ENCODE results near the gene RCHY1. TPM values are rescaled to one million over a fixed set of nuclear protein-coding genes. Genes with fewer than 3 reads are reported as not detected.

The RCHY1 gene
- total and polyA plus RNA-seq, 2 donors (not counting 3 experiments of a cell fraction or from before 2014, with no cell fraction given), result 21.1 to 30.9 TPM

DNA sequence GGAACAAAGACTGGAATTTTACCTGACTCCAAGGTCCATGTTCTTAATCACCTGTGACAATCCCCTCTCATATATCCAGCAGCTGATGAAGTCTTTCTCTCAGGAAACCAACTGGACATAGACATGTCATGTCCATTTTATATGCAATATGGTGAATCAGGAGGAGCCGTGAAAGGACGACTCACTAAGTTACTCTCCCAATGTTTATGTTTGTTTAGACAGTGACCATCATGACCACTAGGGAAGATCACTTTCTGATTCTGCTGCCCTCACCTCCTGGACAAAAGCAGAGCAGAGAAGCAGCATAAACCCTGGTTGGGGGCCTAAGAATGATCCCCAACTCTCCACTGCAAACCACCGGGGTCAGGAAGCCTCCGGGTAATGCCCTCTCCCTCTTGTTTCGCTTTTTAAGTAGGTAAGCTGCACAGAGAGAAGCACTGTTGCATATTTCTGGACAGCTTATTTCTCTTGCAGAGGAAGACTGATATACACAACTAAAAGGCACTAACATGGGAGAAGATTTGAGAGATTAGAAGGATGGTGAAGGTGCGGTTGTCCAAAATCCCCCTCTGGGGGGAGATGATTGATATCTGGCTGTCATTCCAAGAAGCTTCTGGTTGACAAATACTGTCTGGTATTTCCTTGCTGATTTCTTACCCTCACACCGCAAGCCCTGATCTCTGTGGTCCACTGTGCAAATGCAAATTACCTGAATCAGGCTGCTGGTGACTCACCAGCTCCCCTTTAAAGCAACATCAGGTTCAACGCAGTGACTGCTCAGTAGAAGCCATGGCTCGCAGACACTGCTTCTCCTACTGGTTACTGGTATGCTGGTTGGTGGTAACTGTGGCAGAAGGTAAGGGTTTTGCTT, 41.3 kb upstream of the RCHY1 start, which contains the start of gene ODAPH:
Gene ODAPH, plus strand, starts transcription at position 773 of the 871 bp plus-strand sequence. Its CDS starts 17 bp downstream, at position 790.
- H3K79me2 ChIP-seq (ENCODE audit: control insufficient read depth, insufficient read depth, low read length), result no peaks in the 10 kb centered on the region
- no peaks in the 10 kb centered on the region for H3K36me3 ChIP-seq (ENCODE audit: control insufficient read depth in 2 of 2, extremely low read depth in 1 of 2, insufficient read depth in 2 of 2, low read length in 2 of 2)
- peaks cover 2 to 20% of the 10 kb centered on the region in 2 experiments for H3K27me3 ChIP-seq (ENCODE audit: control insufficient read depth in 2 of 2, insufficient read depth in 2 of 2, low read length in 2 of 2)
- no peak within 1 kb of the TSS for H3K4me3 ChIP-seq (replicated peaks in 1 of 3; ENCODE audit: insufficient read depth in 1 of 3, low read depth in 1 of 3, low read length in 3 of 3)
- no peaks in the 10 kb centered on the region for H3K9me1 ChIP-seq (replicated peaks; ENCODE audit: control insufficient read depth, extremely low read depth, insufficient read depth, low read length)
- no peaks in the 10 kb centered on the region for H4K20me1 ChIP-seq (replicated peaks; ENCODE audit: control insufficient read depth, extremely low read depth, insufficient read depth, low read length)
- no peaks in the 10 kb centered on the region for H3K9me3 ChIP-seq (replicated peaks; ENCODE audit: control insufficient read depth, insufficient read depth, low read length)
- no peak within 1 kb of the TSS for H2AFZ ChIP-seq (ENCODE audit: low read depth, low read length)
- no peak within 1 kb of the TSS for H3K9ac ChIP-seq (replicated peaks; ENCODE audit: extremely low read depth, insufficient read depth, low read length)
- no peaks in the 10 kb centered on the region for H3K4me1 ChIP-seq (ENCODE audit: control insufficient read depth, extremely low read depth, insufficient read depth, low read length)
- intact Hi-C loops (cut with micrococcal nuclease) (no loop called here), dilution Hi-C loops (cut with MboI; ENCODE audit: extremely low pct_ligation_motif_present, low sequenced_read_pairs) (no loop called here)
- ChIA-PET CTCF (interaction anchor here (0.9 to 2.3 kb wide), 2 partner anchors 293 to 339 kb away, joined by 3 to 8 read pairs; no protein-coding TSS in a partner anchor), POLR2A (no interaction called here)
- TF ChIP-seq EZH2 (IDR thresholded peaks at IDR 0.05; ENCODE audit: borderline replicate concordance, low read depth, low read length, severe bottlenecking) (no peak), POLR2A (IDR thresholded peaks at IDR 0.05; ENCODE audit: low read depth, low read length) (no peak), MYC (IDR thresholded peaks at IDR 0.05; ENCODE audit: low read depth, low read length) (no peak), FOS (IDR thresholded peaks at IDR 0.05; ENCODE audit: borderline replicate concordance, insufficient read depth, low read length) (no peak), POLR2AphosphoS5 (IDR thresholded peaks at IDR 0.05; ENCODE audit: insufficient read depth, low read depth, low read length) (no peak), GATA2 (IDR thresholded peaks at IDR 0.05; ENCODE audit: insufficient read depth, insufficient read length, low read depth, low read length) (no peak), JUN (IDR thresholded peaks at IDR 0.05; ENCODE audit: borderline replicate concordance, insufficient read depth, insufficient read length, low read depth) (no peak)
- TF ChIP-seq, protein P1, sequence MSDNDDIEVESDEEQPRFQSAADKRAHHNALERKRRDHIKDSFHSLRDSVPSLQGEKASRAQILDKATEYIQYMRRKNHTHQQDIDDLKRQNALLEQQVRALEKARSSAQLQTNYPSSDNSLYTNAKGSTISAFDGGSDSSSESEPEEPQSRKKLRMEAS (IDR thresholded peaks at IDR 0.05; ENCODE audit: insufficient read depth, insufficient read length), result no peak
- TF ChIP-seq, protein P2, sequence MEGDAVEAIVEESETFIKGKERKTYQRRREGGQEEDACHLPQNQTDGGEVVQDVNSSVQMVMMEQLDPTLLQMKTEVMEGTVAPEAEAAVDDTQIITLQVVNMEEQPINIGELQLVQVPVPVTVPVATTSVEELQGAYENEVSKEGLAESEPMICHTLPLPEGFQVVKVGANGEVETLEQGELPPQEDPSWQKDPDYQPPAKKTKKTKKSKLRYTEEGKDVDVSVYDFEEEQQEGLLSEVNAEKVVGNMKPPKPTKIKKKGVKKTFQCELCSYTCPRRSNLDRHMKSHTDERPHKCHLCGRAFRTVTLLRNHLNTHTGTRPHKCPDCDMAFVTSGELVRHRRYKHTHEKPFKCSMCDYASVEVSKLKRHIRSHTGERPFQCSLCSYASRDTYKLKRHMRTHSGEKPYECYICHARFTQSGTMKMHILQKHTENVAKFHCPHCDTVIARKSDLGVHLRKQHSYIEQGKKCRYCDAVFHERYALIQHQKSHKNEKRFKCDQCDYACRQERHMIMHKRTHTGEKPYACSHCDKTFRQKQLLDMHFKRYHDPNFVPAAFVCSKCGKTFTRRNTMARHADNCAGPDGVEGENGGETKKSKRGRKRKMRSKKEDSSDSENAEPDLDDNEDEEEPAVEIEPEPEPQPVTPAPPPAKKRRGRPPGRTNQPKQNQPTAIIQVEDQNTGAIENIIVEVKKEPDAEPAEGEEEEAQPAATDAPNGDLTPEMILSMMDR (IDR thresholded peaks at IDR 0.05; ENCODE audit: extremely low read depth in 1 of 2, insufficient read depth in 1 of 2, low read depth in 1 of 2, low read length in 2 of 2), result no peak
- FAIRE-seq (no peak), DNase-seq (ENCODE audit: low read depth, low spot score) (no peak)
- no peak within 1 kb of the TSS for H3K4me2 ChIP-seq (ENCODE audit: insufficient read depth, low read length)
- BruUV-seq (replicated peaks), result no TSS peak
- H3K27ac ChIP-seq (ENCODE audit: insufficient read depth, low read depth, low read length), result no peak within 1 kb of the TSS

Data from endothelial cell of umbilical vein (primary cell).